HT-29 (cell line): ENCODE measurements around the gene HS3ST5. TPM values are rescaled to one million over a fixed set of nuclear protein-coding genes. Genes with fewer than 3 reads are reported as not detected.
A peak's percentile ranks its signal among the peaks of the same experiment; 100 is the strongest.
"Not testable (repeated sequence)": the region's sequence is repeated elsewhere in the genome, so short reads cannot be mapped to it uniquely, and the experiment has no call there.

ENCODE experiments used
- DNase-seq: peaks from one replicate; pipeline ENCODE4 v3.0.0-alpha.2; 2015; ENCODE audit warnings: low spot score
- total RNA-seq: library from RNA; depleted of rRNA; stranded (reverse); fragments of >200 nt; shearing (Covaris generic); gene quantifications from 2 replicates; pipeline ENCODE4 v1.2.3, GENCODE V29; 2014

Gene HS3ST5
- total RNA-seq, 1 experiment from 2014 or later: not detected

GRCh38 chr6:114100215-114100994 is 242.4 kb downstream of the HS3ST5 start:
- DNase-seq: no peak

GRCh38 chr6:114096561-114097172 is 246.2 kb downstream of the HS3ST5 start:
- peak; percentile 59 for DNase-seq

- no peak for DNase-seq
Measured at GRCh38 chr6:114092943-114093342, 249.9 kb downstream of the HS3ST5 start.

GRCh38 chr6:114090626-114091025 is 252.2 kb downstream of the HS3ST5 start:
- DNase-seq: no peak

- no peak for DNase-seq
Measured at GRCh38 chr6:114087496-114087895, 255.3 kb downstream of the HS3ST5 start.

GRCh38 chr6:114085211-114085610 is 257.6 kb downstream of the HS3ST5 start:
- DNase-seq: no peak

GRCh38 chr6:114084327-114084890 is 258.4 kb downstream of the HS3ST5 start:
- no peak for DNase-seq

- no peak for DNase-seq
Measured at GRCh38 chr6:114083251-114083650, 259.6 kb downstream of the HS3ST5 start.

GRCh38 chr6:114081730-114082129 is 261.1 kb downstream of the HS3ST5 start:
- no peak for DNase-seq

- no peak for DNase-seq
Measured at GRCh38 chr6:114080891-114081510, 261.8 kb downstream of the HS3ST5 start.

- DNase-seq: not testable (repeated sequence)
Measured at GRCh38 chr6:114080410-114080809, 262.4 kb downstream of the HS3ST5 start.

GRCh38 chr6:114075777-114076176 is 267.0 kb downstream of the HS3ST5 start:
- DNase-seq: no peak

- DNase-seq: no peak
Measured at GRCh38 chr6:114075300-114075699, 267.5 kb downstream of the HS3ST5 start.

- no peak for DNase-seq
Measured at GRCh38 chr6:114068771-114069170, 274.1 kb downstream of the HS3ST5 start.

- DNase-seq: no peak
Measured at GRCh38 chr6:114068116-114068515, 274.7 kb downstream of the HS3ST5 start.

- no peak for DNase-seq
Measured at GRCh38 chr6:114064862-114065261, 278.0 kb downstream of the HS3ST5 start.

GRCh38 chr6:114063956-114064355 is 278.9 kb downstream of the HS3ST5 start:
- no peak for DNase-seq

- no peak for DNase-seq
Measured at GRCh38 chr6:114062199-114062598, 280.6 kb downstream of the HS3ST5 start.

- DNase-seq: no peak
Measured at GRCh38 chr6:114061741-114062140, 281.1 kb downstream of the HS3ST5 start.

- DNase-seq: peak; percentile 9
Measured at GRCh38 chr6:114061116-114061515, 281.7 kb downstream of the HS3ST5 start.

GRCh38 chr6:114058435-114058834 is 284.4 kb downstream of the HS3ST5 start:
- no peak for DNase-seq

GRCh38 chr6:114055763-114056162 is 287.1 kb downstream of the HS3ST5 start:
- no peak for DNase-seq
